SU-DHL-6 (cell line): ENCODE measurements around the gene GNAQ.

Experiments used
- H2AFZ ChIP-seq: fragments of 200-600 bp; sonication (generic); 2 replicates; pipeline ENCODE4 v1.6.1; 2014; ENCODE audit warnings: low read depth, mild to moderate bottlenecking, moderate library complexity, mixed read lengths, antibody characterized with exemption, low read length; ENCODE audit not compliant: severe bottlenecking
- H3F3A ChIP-seq: fragments of 200-600 bp; shearing (Covaris generic); 2 replicates; pipeline ENCODE4 v1.6.0; 2016; ENCODE audit warnings: antibody characterized with exemption, mild to moderate bottlenecking; ENCODE audit not compliant: insufficient read depth
- H3K27ac ChIP-seq: fragments of 200-600 bp; sonication (generic); 2 replicates; pipeline ENCODE4 v1.5.1; 2016; ENCODE audit warnings: low read depth, mild to moderate bottlenecking, low read length, moderate library complexity, mixed read lengths
- H3K27me3 ChIP-seq: fragments of 200-600 bp; sonication (generic), shearing (Covaris generic); 2 replicates; pipeline ENCODE4 v1.6.0; 2014; ENCODE audit warnings: mild to moderate bottlenecking, low read length
- H3K36me3 ChIP-seq: fragments of 200-600 bp; sonication (generic); 2 replicates; pipeline ENCODE4 v1.6.1; 2014; ENCODE audit warnings: mild to moderate bottlenecking, low read length, mixed read lengths
- H3K4me2 ChIP-seq: fragments of 300-600, 200-600 bp; shearing (Covaris generic), sonication (generic); 2 replicates; pipeline ENCODE4 v1.6.0; 2014; ENCODE audit warnings: low read length, low read depth, mild to moderate bottlenecking; ENCODE audit not compliant: poor library complexity, severe bottlenecking
- H3K4me3 ChIP-seq: fragments of 200-600 bp; sonication (generic); 2 replicates; pipeline ENCODE4 v1.5.1; 2014; ENCODE audit warnings: antibody characterized with exemption, low read length, mild to moderate bottlenecking, mixed read lengths; ENCODE audit not compliant: insufficient read depth, poor library complexity, severe bottlenecking
- H3K79me2 ChIP-seq: fragments of 200-600 bp; sonication (generic); 2 replicates; pipeline ENCODE4 v1.6.1; 2014; ENCODE audit warnings: mild to moderate bottlenecking, low read length, moderate library complexity; ENCODE audit not compliant: insufficient read depth
- H3K9ac ChIP-seq: fragments of 200-600 bp; sonication (generic); 2 replicates; pipeline ENCODE4 v1.7.0; 2014; ENCODE audit warnings: mild to moderate bottlenecking, low read length
- H3K9me2 ChIP-seq: fragments of 200-600 bp; sonication (generic); replicated peaks from 2 replicates; pipeline ENCODE4 v1.6.1; 2014; ENCODE audit warnings: low read length; ENCODE audit not compliant: insufficient read depth
- H3K9me3 ChIP-seq: fragments of 200-600 bp; sonication (generic); 2 replicates; pipeline ENCODE4 v1.6.1; 2014; ENCODE audit warnings: low read length, mixed read lengths; ENCODE audit not compliant: insufficient read depth
- H4K20me1 ChIP-seq: fragments of 200-600 bp; sonication (generic); 2 replicates; pipeline ENCODE4 v1.6.1; 2014; ENCODE audit warnings: low read depth, mild to moderate bottlenecking, antibody characterized with exemption, low read length, moderate library complexity, mixed read lengths
- CTCF ChIP-seq: fragments of 200-600 bp; sonication (generic); IDR thresholded peaks from one replicate; pipeline ENCODE4 v1.5.1; 2017; ENCODE audit warnings: antibody characterized with exemption, mild to moderate bottlenecking, low read length, moderate library complexity; ENCODE audit not compliant: insufficient read depth, poor library complexity, severe bottlenecking
- EZH2phosphoT487 ChIP-seq: fragments of 200-600 bp; sonication (generic), shearing (Covaris generic); conservative IDR thresholded peaks from 2 replicates; pipeline ENCODE4 v1.6.1; 2018; ENCODE audit warnings: mild to moderate bottlenecking, antibody characterized with exemption, low read length, moderate library complexity, mixed read lengths

Gene GNAQ

GRCh38 chr9:77815260-77815659, 216.4 kb downstream of the GNAQ start:
- Histone ChIP-seq H3K4me2 (no peak overlapping the region), H3F3A (no peaks in the 10 kb centered on the region), H2AFZ (no peak overlapping the region), H3K79me2 (no peaks in the 10 kb centered on the region), H3K9me3 (no peaks in the 10 kb centered on the region), H3K27me3 (no peaks in the 10 kb centered on the region), H3K4me3 (no peak overlapping the region), H3K27ac (no peak overlapping the region), H3K36me3 (no peaks in the 10 kb centered on the region), H3K9me2 (no peaks in the 10 kb centered on the region), H3K9ac (no peak overlapping the region), H4K20me1 (no peaks in the 10 kb centered on the region)
- TF ChIP-seq CTCF (no peak), EZH2phosphoT487 (no peak)

DNA sequence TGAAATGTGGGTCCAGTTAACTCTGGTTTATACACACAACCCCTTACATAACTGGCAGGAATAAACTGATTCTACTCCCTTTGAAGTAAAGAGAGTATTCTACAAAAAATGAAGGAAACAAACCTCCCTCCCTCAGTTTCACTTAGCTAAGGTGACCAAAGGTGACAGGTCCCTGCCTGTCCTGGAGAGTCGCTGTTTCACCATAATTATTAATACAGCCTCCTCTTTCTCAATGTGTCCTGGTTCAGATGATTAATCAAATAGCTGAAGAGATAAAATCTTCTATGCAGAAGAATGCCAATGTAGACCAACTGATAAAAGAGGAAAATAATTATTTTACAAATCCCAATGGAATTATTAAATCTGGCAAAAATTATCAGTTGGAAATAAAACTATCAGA, 219.8 kb downstream of the GNAQ start:
- no peak for TF ChIP-seq EZH2phosphoT487
- no peak for TF ChIP-seq CTCF
- no peak overlapping the region for H3K9ac ChIP-seq
- H3K4me3 ChIP-seq = no peak overlapping the region
- H3K4me2 ChIP-seq = no peak overlapping the region
- no peaks in the 10 kb centered on the region for H3K36me3 ChIP-seq
- no peak overlapping the region for H2AFZ ChIP-seq
- no peaks in the 10 kb centered on the region for H3K79me2 ChIP-seq
- H3K9me2 ChIP-seq = no peaks in the 10 kb centered on the region
- no peaks in the 10 kb centered on the region for H3F3A ChIP-seq
- H3K9me3 ChIP-seq = no peaks in the 10 kb centered on the region
- no peaks in the 10 kb centered on the region for H3K27me3 ChIP-seq
- H4K20me1 ChIP-seq = no peaks in the 10 kb centered on the region
- H3K27ac ChIP-seq = no peak overlapping the region

- TF ChIP-seq EZH2phosphoT487 (no peak), CTCF (no peak)
- Histone ChIP-seq H3K9ac (no peak overlapping the region), H3K27me3 (no peaks in the 10 kb centered on the region), H3K4me3 (no peak overlapping the region), H4K20me1 (no peaks in the 10 kb centered on the region), H2AFZ (no peak overlapping the region), H3F3A (no peaks in the 10 kb centered on the region), H3K4me2 (no peak overlapping the region), H3K9me2 (no peaks in the 10 kb centered on the region), H3K9me3 (no peaks in the 10 kb centered on the region), H3K79me2 (no peaks in the 10 kb centered on the region), H3K27ac (no peak overlapping the region), H3K36me3 (no peaks in the 10 kb centered on the region)
These were observed 220.9 kb downstream of the GNAQ start for GRCh38 chr9:77810637-77811119.
